Neural progenitor cell (in vitro differentiated cells): ENCODE measurements around the gene FGF9. TPM values are rescaled to one million over a fixed set of nuclear protein-coding genes. Genes with fewer than 3 reads are reported as not detected.

Experiments used
- DNase-seq: peaks from one replicate; pipeline ENCODE4 v3.0.0-alpha.2; 2016; ENCODE audit warnings: low spot score
- H2AFZ ChIP-seq: fragments of 200-600 bp; sonication (generic); replicated peaks from 2 replicates; pipeline ENCODE4 v1.6.1; 2016; ENCODE audit warnings: antibody characterized with exemption
- H3F3A ChIP-seq: fragments of 200-600 bp; sonication (generic); 2 replicates; pipeline ENCODE4 v1.6.1; 2016; ENCODE audit warnings: antibody characterized with exemption, low read depth
- H3K27ac ChIP-seq: fragments of 200-600 bp; sonication (generic); 2 replicates; pipeline ENCODE4 v1.5.1; 2016; ENCODE audit warnings: mild to moderate bottlenecking
- H3K27me3 ChIP-seq: fragments of 200-600 bp; sonication (generic); 2 replicates; pipeline ENCODE4 v1.6.1; 2016; ENCODE audit warnings: mild to moderate bottlenecking, moderate library complexity
- H3K36me3 ChIP-seq: fragments of 200-600 bp; sonication (generic); 2 replicates; pipeline ENCODE4 v1.5.1; 2016
- H3K4me1 ChIP-seq: fragments of 200-600 bp; sonication (generic); 2 replicates; pipeline ENCODE4 v1.6.1; 2016; ENCODE audit warnings: mixed run types
- H3K4me2 ChIP-seq: fragments of 200-600 bp; sonication (generic); 2 replicates; pipeline ENCODE4 v1.6.1; 2016
- H3K4me3 ChIP-seq: fragments of 200-600 bp; sonication (generic); 2 replicates; pipeline ENCODE4 v1.5.1; 2016
- H3K79me2 ChIP-seq: fragments of 200-600 bp; sonication (generic); 2 replicates; pipeline ENCODE4 v1.6.1; 2016; ENCODE audit warnings: low read depth
- H3K9ac ChIP-seq: fragments of 200-600 bp; sonication (generic); 2 replicates; pipeline ENCODE4 v1.6.1; 2016
- H3K9me3 ChIP-seq: fragments of 200-600 bp; sonication (generic); 2 replicates; pipeline ENCODE4 v1.5.1; 2016; ENCODE audit warnings: low read depth
- H4K20me1 ChIP-seq: fragments of 200-600 bp; sonication (generic); 2 replicates; pipeline ENCODE4 v1.6.1; 2016; ENCODE audit warnings: low read depth
- H3K27ac Mint-ChIP-seq: 3 replicates; pipeline ENCODE4 v1.8.0; 2021; ENCODE audit warnings: mixed read lengths
- H3K27me3 Mint-ChIP-seq: 2 replicates; pipeline ENCODE4 v1.8.0; 2022; ENCODE audit warnings: low read depth, mild to moderate bottlenecking, inconsistent platforms, moderate library complexity, mixed read lengths; ENCODE audit not compliant: insufficient read depth
- H3K36me3 Mint-ChIP-seq: 3 replicates; pipeline ENCODE4 v1.8.0; 2021; ENCODE audit warnings: mixed read lengths
- H3K4me1 Mint-ChIP-seq: 3 replicates; pipeline ENCODE4 v1.8.0; 2021; ENCODE audit warnings: mixed read lengths
- H3K4me3 Mint-ChIP-seq: 3 replicates; pipeline ENCODE4 v1.8.0; 2021; ENCODE audit warnings: mild to moderate bottlenecking, moderate library complexity, mixed read lengths
- H3K9me3 Mint-ChIP-seq: 3 replicates; pipeline ENCODE4 v1.8.0; 2020; ENCODE audit warnings: mixed read lengths
- EZH2 ChIP-seq: fragments of 200-600 bp; sonication (generic); IDR thresholded peaks from 2 replicates; pipeline ENCODE4 v1.6.1; 2017; ENCODE audit warnings: antibody characterized with exemption, mild to moderate bottlenecking, moderate library complexity
- EZH2phosphoT487 ChIP-seq: fragments of 200-600 bp; sonication (generic); IDR thresholded peaks from 2 replicates; pipeline ENCODE4 v1.6.1; 2017; ENCODE audit warnings: antibody characterized with exemption
- total RNA-seq: library from RNA; depleted of rRNA; stranded (reverse); fragments of >200 nt; gene quantifications from 2 replicates; pipeline ENCODE4 v1.2.3, GENCODE V29; 2015; ENCODE audit warnings: low replicate concordance
- TF ChIP-seq, protein P1 (sequence below): fragments of 200-600 bp; sonication (generic); IDR thresholded peaks from 2 replicates; pipeline ENCODE4 v1.5.1; 2017; ENCODE audit warnings: antibody characterized with exemption, mild to moderate bottlenecking

The FGF9 gene
- total RNA-seq, 1 donor from 2014 or later = 2.1 TPM

DNA sequence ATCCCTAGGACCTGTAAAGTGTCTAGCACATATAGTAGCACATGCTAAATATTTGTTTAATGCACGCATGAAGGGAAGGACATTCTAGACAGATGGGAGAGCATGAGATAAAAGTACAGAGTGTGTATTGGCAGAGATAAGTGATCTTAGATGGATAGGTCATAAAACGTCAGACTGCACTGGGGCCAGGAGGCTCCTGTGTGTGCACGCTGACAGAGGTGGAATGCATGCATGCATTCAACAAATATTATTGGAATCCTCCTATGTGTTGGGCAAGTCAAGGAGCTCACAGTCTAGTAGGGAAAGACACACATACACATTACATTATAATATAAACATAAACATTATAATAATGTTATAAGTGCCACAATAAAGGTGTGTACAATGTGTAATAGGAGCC is 73.3 kb downstream of the FGF9 start:
- no peaks in the 10 kb centered on the region for H3K27me3 ChIP-seq
- no peak overlapping the region for H3K27ac ChIP-seq
- no peak overlapping the region for H3K4me3 ChIP-seq
- peaks cover 2% of the 10 kb centered on the region for H3K27me3 Mint-ChIP-seq
- no peaks in the 10 kb centered on the region for H3K4me1 ChIP-seq
- H3K36me3 ChIP-seq = no peaks in the 10 kb centered on the region
- H3K4me2 ChIP-seq = no peak overlapping the region
- H3K9me3 Mint-ChIP-seq = no peaks in the 10 kb centered on the region
- H3K36me3 Mint-ChIP-seq = no peaks in the 10 kb centered on the region
- no peak overlapping the region for H3K9ac ChIP-seq
- H2AFZ ChIP-seq = no peak overlapping the region
- no peaks in the 10 kb centered on the region for H3K79me2 ChIP-seq
- TF ChIP-seq, protein P1, sequence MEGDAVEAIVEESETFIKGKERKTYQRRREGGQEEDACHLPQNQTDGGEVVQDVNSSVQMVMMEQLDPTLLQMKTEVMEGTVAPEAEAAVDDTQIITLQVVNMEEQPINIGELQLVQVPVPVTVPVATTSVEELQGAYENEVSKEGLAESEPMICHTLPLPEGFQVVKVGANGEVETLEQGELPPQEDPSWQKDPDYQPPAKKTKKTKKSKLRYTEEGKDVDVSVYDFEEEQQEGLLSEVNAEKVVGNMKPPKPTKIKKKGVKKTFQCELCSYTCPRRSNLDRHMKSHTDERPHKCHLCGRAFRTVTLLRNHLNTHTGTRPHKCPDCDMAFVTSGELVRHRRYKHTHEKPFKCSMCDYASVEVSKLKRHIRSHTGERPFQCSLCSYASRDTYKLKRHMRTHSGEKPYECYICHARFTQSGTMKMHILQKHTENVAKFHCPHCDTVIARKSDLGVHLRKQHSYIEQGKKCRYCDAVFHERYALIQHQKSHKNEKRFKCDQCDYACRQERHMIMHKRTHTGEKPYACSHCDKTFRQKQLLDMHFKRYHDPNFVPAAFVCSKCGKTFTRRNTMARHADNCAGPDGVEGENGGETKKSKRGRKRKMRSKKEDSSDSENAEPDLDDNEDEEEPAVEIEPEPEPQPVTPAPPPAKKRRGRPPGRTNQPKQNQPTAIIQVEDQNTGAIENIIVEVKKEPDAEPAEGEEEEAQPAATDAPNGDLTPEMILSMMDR = no peak
- TF ChIP-seq EZH2phosphoT487 (no peak), EZH2 (no peak)
- no peaks in the 10 kb centered on the region for H3F3A ChIP-seq
- H3K9me3 ChIP-seq = no peaks in the 10 kb centered on the region
- no peaks in the 10 kb centered on the region for H3K4me1 Mint-ChIP-seq
- no peak overlapping the region for H3K27ac Mint-ChIP-seq
- H3K4me3 Mint-ChIP-seq = no peak overlapping the region
- no peak for DNase-seq
- H4K20me1 ChIP-seq = no peaks in the 10 kb centered on the region

DNA sequence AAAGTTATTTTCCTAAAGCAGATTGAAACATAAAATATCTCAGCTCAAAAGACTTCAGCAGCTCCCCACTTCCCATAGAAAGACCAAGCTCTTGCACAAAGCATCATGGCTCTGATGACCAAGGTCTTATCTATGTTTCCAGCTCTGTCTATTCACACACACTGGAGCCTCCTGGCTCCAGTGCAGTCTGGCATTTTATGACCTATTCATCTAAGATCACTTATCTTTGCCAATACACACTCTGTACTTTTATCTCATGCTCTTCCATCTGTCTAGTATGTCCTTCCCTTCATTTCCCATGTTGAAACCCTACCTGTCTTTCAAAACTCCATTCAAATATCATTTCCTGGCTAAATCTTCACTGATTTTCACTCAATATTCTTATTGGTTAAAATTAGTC is 74.4 kb downstream of the FGF9 start:
- H3K4me1 ChIP-seq = no peaks in the 10 kb centered on the region
- TF ChIP-seq, protein P1 = no peak
- TF ChIP-seq EZH2 = no peak
- TF ChIP-seq EZH2phosphoT487 = no peak
- H3K9ac ChIP-seq = no peak overlapping the region
- no peaks in the 10 kb centered on the region for H3K9me3 ChIP-seq
- no peaks in the 10 kb centered on the region for H3K27me3 ChIP-seq
- H3K4me3 ChIP-seq = no peak overlapping the region
- DNase-seq = no peak
- Mint-ChIP-seq H3K9me3 (peaks cover 2% of the 10 kb centered on the region), H3K27ac (no peak overlapping the region), H3K4me3 (no peak overlapping the region), H3K36me3 (peaks cover 2% of the 10 kb centered on the region), H3K27me3 (peaks cover 2% of the 10 kb centered on the region), H3K4me1 (no peaks in the 10 kb centered on the region)
- H4K20me1 ChIP-seq = no peaks in the 10 kb centered on the region
- H3K79me2 ChIP-seq = no peaks in the 10 kb centered on the region
- H3K27ac ChIP-seq = no peak overlapping the region
- H2AFZ ChIP-seq = no peak overlapping the region
- no peaks in the 10 kb centered on the region for H3F3A ChIP-seq
- no peak overlapping the region for H3K4me2 ChIP-seq
- no peaks in the 10 kb centered on the region for H3K36me3 ChIP-seq

DNA sequence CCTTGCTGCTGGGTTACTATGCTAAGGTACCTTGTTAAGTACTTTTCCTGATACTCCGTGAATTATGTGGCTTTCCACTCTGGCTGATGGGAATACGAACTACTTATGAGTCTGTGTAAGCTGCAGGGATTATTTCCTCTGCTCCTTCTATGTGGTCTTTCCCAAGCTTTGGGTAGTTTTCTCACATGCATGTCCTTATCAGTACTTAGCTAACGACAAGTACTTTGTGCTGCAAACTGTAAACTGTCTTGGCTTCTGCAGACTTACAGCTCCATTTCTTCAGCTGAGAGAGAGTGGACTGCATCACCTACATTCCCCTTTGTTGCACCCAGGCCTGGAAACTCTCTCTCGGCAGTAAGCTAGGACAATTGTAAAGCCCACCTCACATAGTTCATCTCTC is 76.6 kb downstream of the FGF9 start:
- Mint-ChIP-seq H3K27me3 (no peaks in the 10 kb centered on the region), H3K9me3 (peaks cover 2% of the 10 kb centered on the region), H3K4me1 (no peaks in the 10 kb centered on the region), H3K4me3 (no peak overlapping the region), H3K36me3 (peaks cover 2% of the 10 kb centered on the region), H3K27ac (no peak overlapping the region)
- Histone ChIP-seq H3K79me2 (no peaks in the 10 kb centered on the region), H3K4me1 (no peaks in the 10 kb centered on the region), H3K27me3 (no peaks in the 10 kb centered on the region), H2AFZ (peak overlapping the region; percentile 65), H3K9me3 (no peaks in the 10 kb centered on the region), H3K4me2 (no peak overlapping the region), H3F3A (no peaks in the 10 kb centered on the region), H3K27ac (no peak overlapping the region), H4K20me1 (no peaks in the 10 kb centered on the region), H3K4me3 (no peak overlapping the region), H3K36me3 (no peaks in the 10 kb centered on the region), H3K9ac (no peak overlapping the region)
- DNase-seq = no peak
- TF ChIP-seq EZH2 (no peak), EZH2phosphoT487 (no peak)
- TF ChIP-seq, protein P1 = no peak

GRCh38 chr13:21748166-21748565 is 77.3 kb downstream of the FGF9 start:
- H3K27me3 ChIP-seq = no peaks in the 10 kb centered on the region
- no peak for TF ChIP-seq EZH2phosphoT487
- TF ChIP-seq EZH2 = no peak
- TF ChIP-seq, protein P1 = no peak
- no peak overlapping the region for H3K4me3 ChIP-seq
- no peak overlapping the region for H3K27ac ChIP-seq
- no peaks in the 10 kb centered on the region for H3K36me3 ChIP-seq
- no peak overlapping the region for H3K27ac Mint-ChIP-seq
- H3K9ac ChIP-seq = no peak overlapping the region
- no peaks in the 10 kb centered on the region for H4K20me1 ChIP-seq
- H3K4me1 Mint-ChIP-seq = no peaks in the 10 kb centered on the region
- H3K27me3 Mint-ChIP-seq = no peaks in the 10 kb centered on the region
- H3K4me1 ChIP-seq = no peaks in the 10 kb centered on the region
- H3K9me3 Mint-ChIP-seq = peaks cover 2% of the 10 kb centered on the region
- peaks cover 2% of the 10 kb centered on the region for H3K36me3 Mint-ChIP-seq
- no peak overlapping the region for H3K4me3 Mint-ChIP-seq
- H3K9me3 ChIP-seq = no peaks in the 10 kb centered on the region
- no peak overlapping the region for H3K4me2 ChIP-seq
- no peak overlapping the region for H2AFZ ChIP-seq
- no peaks in the 10 kb centered on the region for H3F3A ChIP-seq
- no peak for DNase-seq
- no peaks in the 10 kb centered on the region for H3K79me2 ChIP-seq
